ENCODE measurements around the gene PLB1.

DNA sequence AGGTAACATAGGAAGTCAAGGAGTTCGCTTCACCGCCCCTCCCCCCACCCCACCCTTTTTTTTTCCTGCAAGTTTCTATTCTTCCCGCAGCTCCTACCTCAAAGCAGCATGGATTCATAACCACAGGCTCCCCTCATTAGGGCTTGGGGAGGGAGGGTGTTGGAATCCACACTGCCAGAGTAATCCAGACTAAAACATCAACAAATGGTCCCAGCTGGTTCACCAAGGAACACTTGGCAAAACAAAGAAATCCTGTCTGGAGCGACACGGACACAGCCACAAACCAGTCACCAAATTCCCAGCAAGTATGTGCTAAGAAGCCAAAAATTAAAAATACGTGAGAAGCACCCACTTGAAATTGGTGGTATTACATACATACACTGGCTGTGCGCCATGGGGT is 148.9 kb downstream of the PLB1 start:
- TF ChIP-seq CTCF (IDR thresholded peaks at IDR 0.05) = no peak
- TF ChIP-seq POLR2A (IDR thresholded peaks at IDR 0.05) = no peak

Data from right lobe of liver (tissue), 4 donors.